Mucosa of gallbladder (tissue), 1 donor: ENCODE measurements around the gene APOM. TPM values are rescaled to one million over a fixed set of nuclear protein-coding genes. Genes with fewer than 3 reads are reported as not detected.

Source experiments
- DNase-seq: peaks from one replicate; pipeline ENCODE4 v3.0.0-alpha.2; 2020; ENCODE audit warnings: low spot score
- total RNA-seq: library from RNA; stranded (reverse); gene quantifications from one replicate; pipeline ENCODE4 v1.2.1, GENCODE V29; 2021
- donor health status: DM: no; HTN: no; CAD: no.

APOM gene
- total RNA-seq, 1 donor from 2014 or later: 2.2 TPM

DNA sequence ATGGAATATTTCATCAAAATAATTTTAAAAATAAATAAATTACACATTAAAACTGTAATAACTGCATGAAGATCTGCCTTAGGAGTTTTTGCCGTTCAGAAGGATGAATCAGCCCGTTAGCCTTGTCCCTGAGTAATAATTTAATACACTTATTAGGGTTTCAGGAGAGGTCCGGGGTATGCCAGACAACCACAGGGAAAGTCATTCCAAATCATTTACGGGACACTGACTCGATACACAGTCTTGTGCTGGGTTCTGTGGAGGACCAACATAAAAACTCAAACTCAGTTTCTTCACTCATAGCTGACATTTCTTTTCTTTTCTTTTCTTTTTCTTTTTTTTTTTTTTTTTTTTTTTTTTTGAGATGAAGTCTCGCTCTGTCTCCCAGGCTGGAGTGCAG, 50.2 kb downstream of the APOM start:
- DNase-seq: no peak

DNA sequence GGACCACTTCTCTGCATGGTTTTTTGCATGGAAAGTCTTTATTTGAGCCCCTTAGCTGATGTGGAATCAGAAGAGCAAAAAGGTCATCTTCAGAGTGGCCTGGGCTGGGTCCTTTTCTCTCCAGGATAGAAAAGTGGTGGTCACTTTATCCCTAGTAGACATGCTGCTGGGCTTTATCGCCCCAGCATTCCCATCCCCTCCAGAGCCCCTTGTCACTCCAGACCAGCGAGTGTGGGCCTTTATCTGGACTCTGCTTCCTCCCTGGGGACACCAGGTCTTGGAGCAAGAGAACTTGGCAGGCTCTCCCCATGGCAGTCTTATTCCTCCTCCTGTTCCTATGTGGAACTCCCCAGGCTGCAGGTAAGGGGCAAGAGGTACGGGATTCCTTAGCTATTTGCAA, 50.9 kb downstream of the APOM start, which contains the start of gene LY6G6F:
Gene LY6G6F, plus strand, starts transcription at position 268 of the 400 bp plus-strand sequence. Its CDS starts 41 bp downstream, at position 309.
- DNase-seq: no peak

DNA sequence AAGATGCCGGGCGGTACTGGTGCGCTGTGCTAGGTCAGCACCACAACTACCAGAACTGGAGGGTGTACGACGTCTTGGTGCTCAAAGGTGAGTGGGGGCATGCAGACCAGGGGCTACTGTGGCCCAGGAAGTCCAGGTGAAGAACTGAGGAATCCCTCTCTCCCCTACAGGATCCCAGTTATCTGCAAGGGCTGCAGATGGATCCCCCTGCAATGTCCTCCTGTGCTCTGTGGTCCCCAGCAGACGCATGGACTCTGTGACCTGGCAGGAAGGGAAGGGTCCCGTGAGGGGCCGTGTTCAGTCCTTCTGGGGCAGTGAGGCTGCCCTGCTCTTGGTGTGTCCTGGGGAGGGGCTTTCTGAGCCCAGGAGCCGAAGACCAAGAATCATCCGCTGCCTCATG, 52.0 kb downstream of the APOM start:
- DNase-seq: no peak

Other genes starting within 250 kb of the APOM start
- 2.7 TPM for gene MICB, start 157.7 kb upstream of the APOM start, total RNA-seq
- not detected for gene MCCD1, start 126.9 kb upstream of the APOM start, total RNA-seq
- 246 TPM for gene DDX39B, start 113.9 kb upstream of the APOM start, total RNA-seq
- gene ATP6V1G2, start 109.3 kb upstream of the APOM start, total RNA-seq: 4.1 TPM
- gene NFKBIL1, start 108.3 kb upstream of the APOM start, total RNA-seq: 27.7 TPM
- gene LTA, start 83.6 kb upstream of the APOM start, total RNA-seq: 1.9 TPM
- gene TNF, start 80.3 kb upstream of the APOM start, total RNA-seq: 6.6 TPM
- gene LTB, start 73.5 kb upstream of the APOM start, total RNA-seq: 4.9 TPM
- 18.4 TPM for gene LST1, start 69.6 kb upstream of the APOM start, total RNA-seq
- not detected for gene NCR3, start 62.9 kb upstream of the APOM start, total RNA-seq
- 26.8 TPM for gene AIF1, start 40.7 kb upstream of the APOM start, total RNA-seq
- 162 TPM for gene PRRC2A, start 35.2 kb upstream of the APOM start, total RNA-seq
- gene BAG6, start 3.2 kb upstream of the APOM start, total RNA-seq: 288 TPM
- gene C6orf47, start 4.9 kb downstream of the APOM start, total RNA-seq: 30.5 TPM
- 18.7 TPM for gene GPANK1, start 9.1 kb downstream of the APOM start, total RNA-seq
- 108 TPM for gene CSNK2B, start 10.2 kb downstream of the APOM start, total RNA-seq
- gene LY6G5B, start 14.1 kb downstream of the APOM start, total RNA-seq: 8.1 TPM
- 5.2 TPM for gene LY6G5C, start 25.2 kb downstream of the APOM start, total RNA-seq
- 103 TPM for gene ABHD16A, start 47.4 kb downstream of the APOM start, total RNA-seq
- not detected for gene LY6G6F, start 51.0 kb downstream of the APOM start, total RNA-seq
- not detected for gene LY6G6D, start 59.5 kb downstream of the APOM start, total RNA-seq
- not detected for gene LY6G6C, start 65.9 kb downstream of the APOM start, total RNA-seq
- 0.37 TPM for gene MPIG6B, start 67.5 kb downstream of the APOM start, total RNA-seq
- gene DDAH2, start 73.4 kb downstream of the APOM start, total RNA-seq: 130 TPM
- 394 TPM for gene CLIC1, start 80.6 kb downstream of the APOM start, total RNA-seq
- 19.7 TPM for gene MSH5, start 84.1 kb downstream of the APOM start, total RNA-seq
- gene SAPCD1, start 106.8 kb downstream of the APOM start, total RNA-seq: 2.7 TPM
- gene VWA7, start 121.4 kb downstream of the APOM start, total RNA-seq: 18.5 TPM
- 49.7 TPM for gene VARS1, start 139.9 kb downstream of the APOM start, total RNA-seq
- gene LSM2, start 151.1 kb downstream of the APOM start, total RNA-seq: 32.5 TPM
- 2.8 TPM for gene HSPA1L, start 159.4 kb downstream of the APOM start, total RNA-seq
- gene HSPA1A, start 159.6 kb downstream of the APOM start, total RNA-seq: 347 TPM
- gene HSPA1B, start 171.8 kb downstream of the APOM start, total RNA-seq: 277 TPM
- gene NEU1, start 206.9 kb downstream of the APOM start, total RNA-seq: 91.2 TPM
- gene SLC44A4, start 223.1 kb downstream of the APOM start, total RNA-seq: 457 TPM
- 63.4 TPM for gene EHMT2, start 241.8 kb downstream of the APOM start, total RNA-seq
- 11.8 TPM for gene ZBTB12, start 246.2 kb downstream of the APOM start, total RNA-seq